ENCODE results near the gene ATG4D. TPM values are rescaled to one million over a fixed set of nuclear protein-coding genes. Genes with fewer than 3 reads are reported as not detected.
A peak's percentile ranks its signal among the peaks of the same experiment; 100 is the strongest.

ATG4D gene
- total RNA-seq, 3 donors from 2014 or later: 63.0 to 119 (median 93.5) TPM

GRCh38 chr19:10510301-10510802 lies 33.4 kb upstream of the ATG4D start:
- no peaks in the 10 kb centered on the region for H3K4me1 ChIP-seq (ENCODE audit: low read depth)
- no peaks in the 10 kb centered on the region for H3K9me3 ChIP-seq
- DNase-seq (peak in 2 of 3 donors; percentile 47 to 50), ATAC-seq (no peak)
- no peaks in the 10 kb centered on the region for H3K36me3 ChIP-seq (ENCODE audit: low read depth)
- intact Hi-C loops (cut with DNase I, micrococcal nuclease): no loop called here
- H3K4me3 ChIP-seq: no peak overlapping the region
- TF ChIP-seq CTCF (IDR thresholded peaks at IDR 0.05): peak; percentile 44

DNA sequence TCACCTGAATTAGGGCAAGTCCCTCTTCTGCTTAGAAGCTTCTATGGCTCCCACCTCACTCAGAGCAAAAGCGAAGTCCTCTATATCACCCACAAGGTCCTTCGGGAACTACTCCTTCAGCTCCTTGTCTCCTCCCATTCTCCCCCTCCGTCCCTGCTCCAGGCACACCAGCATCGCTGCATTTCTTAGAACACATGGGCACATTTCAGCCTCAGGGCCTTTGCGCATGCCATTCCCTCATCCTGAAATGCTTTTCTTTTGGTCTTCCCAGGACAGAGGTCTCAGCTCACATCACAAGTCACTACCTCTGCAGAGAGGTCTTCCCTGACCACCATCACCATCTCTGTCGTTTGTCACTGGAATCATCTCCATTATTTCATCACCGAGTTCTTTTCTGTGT lies 30.5 kb upstream of the ATG4D start:
- Histone ChIP-seq H3K9me3 (no peaks in the 10 kb centered on the region), H3K36me3 (ENCODE audit: low read depth) (no peaks in the 10 kb centered on the region), H3K4me1 (ENCODE audit: low read depth) (peaks cover 13% of the 10 kb centered on the region), H3K4me3 (no peak overlapping the region)
- intact Hi-C loops (cut with DNase I, micrococcal nuclease): no loop called here
- ATAC-seq: no peak
- no peak for DNase-seq
- TF ChIP-seq CTCF (IDR thresholded peaks at IDR 0.05): no peak

DNA sequence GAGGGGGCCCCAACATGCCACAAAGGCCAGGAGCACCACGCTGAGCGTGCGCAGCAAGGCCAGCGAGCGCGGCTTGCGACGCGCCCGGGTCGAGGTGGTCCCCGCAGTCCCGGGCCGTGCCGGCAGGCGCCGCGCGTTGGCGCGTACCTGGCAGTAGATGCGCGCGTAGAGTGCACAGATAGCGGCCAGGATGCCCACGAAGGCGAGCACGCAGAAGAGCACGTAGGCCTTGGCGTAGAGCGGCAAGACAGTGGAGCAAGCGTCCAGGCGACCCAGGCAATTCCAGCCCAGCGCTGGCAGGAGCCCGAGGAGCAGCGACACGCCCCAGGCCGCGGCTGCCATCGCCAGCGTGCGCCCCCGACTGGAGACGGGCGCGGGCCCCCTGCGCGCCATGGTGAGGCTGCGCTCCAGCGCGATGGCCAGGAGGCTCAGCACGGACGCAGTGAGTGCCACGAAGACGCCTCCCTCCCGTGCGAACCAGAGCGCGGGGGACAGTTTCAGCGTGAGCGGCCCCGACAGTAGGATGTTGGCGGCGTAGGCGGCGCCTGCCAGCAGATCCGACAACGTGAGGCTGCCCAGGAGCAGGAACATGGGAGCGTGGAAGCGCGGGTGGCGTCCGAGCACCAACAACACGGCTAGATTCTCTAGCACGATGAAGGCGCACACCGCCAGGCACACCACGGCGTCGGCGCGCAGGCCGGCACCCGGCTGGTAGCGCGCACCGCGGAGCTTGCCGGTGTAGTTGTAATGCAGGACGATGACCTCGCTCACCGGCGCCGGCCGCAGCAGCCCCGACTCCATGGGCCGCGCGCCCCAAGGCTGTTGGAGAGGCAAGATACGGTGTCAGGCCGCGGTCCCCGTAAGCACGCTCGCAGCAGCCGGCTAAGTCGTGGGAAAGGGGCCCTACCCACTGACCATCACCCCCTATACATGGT lies 29.2 kb upstream of the ATG4D start:
- H3K36me3 ChIP-seq (ENCODE audit: low read depth): no peaks in the 10 kb centered on the region
- intact Hi-C loops (cut with DNase I, micrococcal nuclease): no loop called here
- no peak for TF ChIP-seq CTCF (IDR thresholded peaks at IDR 0.05)
- DNase-seq (no peak), ATAC-seq (peak; percentile 47)
- peaks cover 20% of the 10 kb centered on the region for H3K4me1 ChIP-seq (ENCODE audit: low read depth)
- H3K4me3 ChIP-seq: no peak overlapping the region
- H3K9me3 ChIP-seq: no peaks in the 10 kb centered on the region

GRCh38 chr19:10516064-10516385 lies 27.7 kb upstream of the ATG4D start:
- Histone ChIP-seq H3K4me3 (no peak overlapping the region), H3K36me3 (ENCODE audit: low read depth) (no peaks in the 10 kb centered on the region), H3K9me3 (no peaks in the 10 kb centered on the region), H3K4me1 (ENCODE audit: low read depth) (peaks cover 20% of the 10 kb centered on the region)
- intact Hi-C loops (cut with DNase I, micrococcal nuclease): no loop called here
- TF ChIP-seq CTCF (IDR thresholded peaks at IDR 0.05): no peak
- DNase-seq (no peak), ATAC-seq (no peak)

DNA sequence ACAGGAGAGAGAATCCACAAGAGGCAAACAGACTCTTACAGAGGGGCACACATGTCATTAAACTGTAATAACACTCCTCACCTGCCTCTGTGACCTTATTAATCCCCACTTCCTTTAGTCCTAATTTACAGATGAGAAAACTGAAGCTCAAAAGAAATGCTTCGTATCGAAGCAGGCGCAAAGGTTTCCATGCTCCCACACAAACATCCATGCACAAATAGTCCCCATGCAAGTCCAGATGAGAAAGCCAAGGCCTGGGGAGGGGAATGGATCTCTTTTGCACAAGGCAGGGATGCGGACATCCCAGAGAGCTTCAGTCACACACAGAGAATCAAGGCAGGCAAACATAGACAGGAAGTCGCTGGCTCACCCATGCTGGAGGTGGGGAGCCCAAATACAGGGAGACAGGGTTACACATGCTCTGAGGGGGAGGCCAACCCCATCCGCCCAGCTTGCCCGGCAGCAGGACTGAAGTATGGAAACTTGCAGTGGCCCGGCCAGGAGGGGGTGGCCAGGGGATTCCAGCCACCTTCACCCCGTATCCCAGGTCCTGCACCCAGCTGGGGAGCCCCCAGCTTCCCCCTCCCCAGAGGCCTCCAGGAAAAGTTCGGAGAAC lies 26.9 kb upstream of the ATG4D start:
- intact Hi-C loops (cut with DNase I, micrococcal nuclease): no loop called here
- no peak for TF ChIP-seq CTCF (IDR thresholded peaks at IDR 0.05)
- ATAC-seq: no peak
- H3K9me3 ChIP-seq: no peaks in the 10 kb centered on the region
- H3K4me3 ChIP-seq: no peak overlapping the region
- peaks cover 20% of the 10 kb centered on the region for H3K4me1 ChIP-seq (ENCODE audit: low read depth)
- no peaks in the 10 kb centered on the region for H3K36me3 ChIP-seq (ENCODE audit: low read depth)
- DNase-seq: no peak

All from mucosa of descending colon (tissue), 3 donors.